ENCODE data around the gene CD96. TPM values are rescaled to one million over a fixed set of nuclear protein-coding genes. Genes with fewer than 3 reads are reported as not detected.
A peak's percentile ranks its signal among the peaks of the same experiment; 100 is the strongest.
"Not testable (repeated sequence)": the region's sequence is repeated elsewhere in the genome, so short reads cannot be mapped to it uniquely, and the experiment has no call there.

CD96 gene
- polyA plus RNA-seq, 1 donor: 2.0 TPM

- no peak for DNase-seq
Observed at GRCh38 chr3:111621535-111621934, 79.5 kb downstream of the CD96 start.

- DNase-seq: no peak
Observed at GRCh38 chr3:111627092-111627491, 85.1 kb downstream of the CD96 start.

DNA sequence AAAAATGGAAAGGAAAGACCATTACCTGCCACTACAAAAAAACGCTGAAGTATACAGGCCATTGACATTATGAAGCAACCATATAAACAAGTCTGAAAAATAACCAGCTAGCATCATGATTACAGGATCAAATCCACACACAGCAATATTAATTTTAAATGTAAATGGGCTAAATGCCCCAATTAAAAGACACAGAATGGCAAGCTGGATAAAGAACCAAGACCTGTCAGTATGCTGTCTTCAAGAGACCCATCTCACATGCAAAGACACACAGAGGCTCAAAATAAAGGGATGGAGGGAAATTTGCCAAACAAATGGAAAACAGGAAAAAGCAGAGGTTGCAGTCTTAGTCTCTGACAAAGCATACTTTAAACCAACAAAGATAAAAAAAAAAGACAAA, 87.0 kb downstream of the CD96 start:
- not testable (repeated sequence) for DNase-seq

DNA sequence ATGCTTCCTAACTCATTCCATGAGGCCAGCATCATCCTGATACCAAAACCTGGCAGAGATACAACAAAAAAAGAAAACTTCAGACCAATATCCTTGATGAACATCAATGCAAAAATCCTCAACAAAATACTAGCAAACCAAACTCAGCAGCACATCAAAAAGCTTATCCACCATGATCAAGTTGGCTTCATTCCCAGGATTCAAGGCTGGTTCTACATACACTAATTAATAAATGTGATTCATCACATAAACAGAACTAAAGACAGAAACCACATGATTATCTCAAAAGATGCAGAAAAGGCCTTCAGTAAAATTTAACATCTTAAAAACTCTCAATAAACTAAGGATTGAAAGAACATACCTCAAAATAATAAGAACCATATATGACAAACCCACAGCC, 88.6 kb downstream of the CD96 start:
- not testable (repeated sequence) for DNase-seq

DNA sequence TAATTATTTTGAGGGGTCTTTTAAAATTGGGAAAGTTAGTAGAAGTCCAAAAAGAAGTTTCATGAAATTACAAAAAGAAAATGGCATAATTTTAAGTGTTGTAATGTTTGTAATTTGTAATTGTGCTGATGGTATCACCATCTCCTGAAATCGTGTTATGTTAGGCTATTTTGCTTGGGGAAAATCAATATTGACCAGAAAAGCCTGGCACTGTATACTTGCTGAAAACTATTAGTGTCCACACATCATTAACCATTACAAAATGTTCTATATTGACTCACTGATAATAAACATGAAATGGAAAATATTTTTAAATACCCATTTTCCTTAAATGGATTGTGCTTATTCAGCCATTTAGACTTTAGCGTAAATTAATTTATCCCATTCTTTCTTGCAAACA, 93.4 kb downstream of the CD96 start:
- DNase-seq: no peak

DNA sequence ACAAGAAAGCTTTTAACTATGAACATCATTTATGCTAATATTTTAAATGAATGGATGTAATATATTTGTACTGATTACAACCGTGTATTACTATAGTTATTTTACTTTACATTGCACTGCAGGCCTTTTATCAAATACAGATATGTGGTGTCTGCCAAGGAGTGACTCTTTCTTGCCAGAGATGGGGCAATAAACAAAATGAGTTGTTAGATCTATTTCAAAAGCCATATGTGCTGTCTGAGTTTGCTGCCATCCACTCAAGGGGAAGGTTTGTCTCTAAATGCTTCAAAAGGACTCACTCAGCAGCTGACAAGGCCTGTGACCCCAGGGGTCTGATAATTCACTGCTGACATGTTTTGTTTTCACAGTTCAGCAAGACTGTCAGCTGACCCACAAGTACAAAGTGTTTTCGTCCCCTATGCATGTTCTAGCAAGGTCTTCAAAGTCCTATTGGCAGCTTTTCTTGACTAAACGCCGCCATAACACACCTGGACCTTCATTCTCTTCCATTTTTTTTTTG, 94.4 kb downstream of the CD96 start:
- peak; percentile 10 for DNase-seq

GRCh38 chr3:111639316-111639715, 97.3 kb downstream of the CD96 start:
- DNase-seq: no peak

DNA sequence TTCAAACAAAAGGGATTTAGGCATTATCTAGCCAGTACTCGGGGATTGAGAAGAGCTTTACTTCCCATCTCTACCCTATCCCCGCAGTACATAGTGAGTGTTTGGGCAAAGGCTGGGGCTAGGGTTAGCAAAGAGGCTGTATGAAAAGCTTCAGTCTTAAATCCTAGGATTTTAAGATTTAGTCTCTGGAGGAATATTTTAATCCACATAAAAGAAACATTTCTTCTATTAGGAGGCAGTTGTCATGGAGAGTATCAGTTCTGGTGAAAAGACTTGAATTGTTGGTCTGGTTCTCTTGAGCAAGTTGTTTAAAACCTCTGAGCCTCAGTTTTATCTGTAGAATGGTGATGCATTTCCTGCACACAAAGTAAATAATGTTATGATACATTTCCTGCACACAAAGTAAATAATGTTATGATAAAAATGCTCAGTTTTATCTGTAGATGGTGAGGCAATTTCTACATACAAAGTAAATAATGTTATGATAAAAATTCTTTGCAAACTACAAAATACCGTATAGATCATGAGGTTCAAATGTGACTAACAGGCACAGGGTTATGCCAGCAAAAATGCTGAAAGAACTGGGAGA, 107.1 kb downstream of the CD96 start:
- no peak for DNase-seq

DNA sequence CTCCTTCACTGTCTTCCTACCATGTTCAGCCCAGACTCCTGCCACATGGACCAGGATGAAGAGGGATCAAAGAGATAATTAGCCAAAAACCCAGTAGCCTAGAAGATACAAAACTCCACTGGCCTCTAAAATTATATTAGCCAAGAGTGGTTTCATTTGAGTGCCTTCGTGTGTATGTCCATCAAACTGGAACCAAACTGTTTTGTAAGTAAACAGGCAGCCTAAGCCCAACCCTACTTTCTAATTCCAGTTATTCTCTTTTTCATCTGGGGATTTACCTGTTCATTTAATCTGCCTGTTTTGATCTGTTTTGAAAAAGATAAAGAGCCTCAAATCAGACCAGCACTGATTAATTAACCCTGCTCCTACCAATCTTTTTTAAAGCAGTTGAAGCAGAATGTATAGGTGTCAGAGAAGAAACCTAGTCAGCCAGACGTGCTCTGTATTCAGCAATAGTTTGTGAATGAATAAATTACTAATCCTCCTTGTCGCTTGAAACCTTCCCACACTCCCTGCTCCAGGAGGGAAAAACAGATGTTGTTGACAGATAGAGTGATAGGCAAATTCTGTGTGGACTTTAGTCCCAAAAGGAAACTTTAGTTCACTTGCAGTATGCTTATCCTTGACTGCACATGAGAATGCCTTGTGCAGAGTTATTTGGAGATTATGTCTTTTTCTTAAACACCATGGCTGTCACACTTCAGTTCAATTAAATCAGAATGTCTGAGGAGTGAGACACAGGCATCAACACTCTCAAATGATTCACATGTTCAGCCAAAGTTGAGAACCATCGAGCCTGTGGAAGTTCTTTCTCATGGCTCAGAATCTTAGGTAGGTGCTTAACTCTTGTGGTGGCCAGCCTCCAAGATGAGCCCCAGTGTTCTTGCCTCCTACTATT, 108.6 kb downstream of the CD96 start:
- no peak for DNase-seq

DNA sequence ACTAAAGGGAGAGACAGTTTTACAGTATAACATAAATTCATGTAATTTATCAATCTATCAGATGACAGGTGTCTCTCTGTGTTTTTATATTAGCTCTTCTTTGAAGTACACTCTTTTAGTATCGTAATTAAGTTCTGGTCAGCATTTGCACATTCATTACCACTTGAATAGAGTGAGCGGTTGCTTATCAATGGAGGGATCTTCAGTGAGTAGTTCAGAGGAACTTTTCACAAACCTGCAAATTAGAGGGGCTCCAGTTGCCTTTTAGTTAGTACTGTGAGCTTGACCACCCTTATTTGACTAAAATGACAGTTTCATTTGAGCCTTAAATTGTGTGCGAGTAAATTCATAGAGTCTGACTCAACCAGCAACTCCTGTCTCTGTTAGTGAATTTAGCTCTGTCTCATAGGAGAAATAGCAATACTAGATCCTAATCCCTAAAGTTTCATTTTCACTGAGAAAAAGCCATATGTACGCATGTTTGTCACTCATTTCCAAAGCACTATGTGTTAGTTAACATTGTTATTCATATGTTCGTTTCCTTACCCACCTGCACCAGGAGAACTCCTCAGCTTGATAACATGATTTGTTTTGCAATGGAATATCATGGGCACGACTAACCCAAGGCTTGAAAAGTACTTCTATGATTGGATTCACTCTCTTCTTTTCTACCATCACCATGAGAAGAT, 110.6 kb downstream of the CD96 start:
- no peak for DNase-seq

GRCh38 chr3:111653766-111654165, 111.8 kb downstream of the CD96 start:
- DNase-seq: no peak

- DNase-seq: no peak
Observed at GRCh38 chr3:111662012-111662411, 120.0 kb downstream of the CD96 start.

DNA sequence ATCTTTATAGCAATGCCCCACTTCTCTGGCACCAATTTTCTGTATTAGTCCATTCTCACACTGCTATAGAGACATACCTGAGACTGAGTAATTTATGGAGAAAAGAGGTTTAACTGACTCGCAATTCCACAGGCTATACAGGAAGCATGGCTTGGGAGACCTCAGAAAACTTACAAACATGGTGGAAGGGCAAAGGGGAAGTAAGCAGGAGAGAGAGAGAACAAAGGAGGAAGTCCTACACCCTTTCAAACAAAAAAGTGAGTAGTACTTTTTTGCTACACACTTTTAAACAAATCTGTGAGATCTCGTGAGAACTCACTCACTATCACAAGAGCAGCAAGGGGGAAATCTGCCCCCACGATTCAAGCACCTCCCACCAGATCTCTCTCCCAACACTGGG, 120.9 kb downstream of the CD96 start:
- DNase-seq: no peak

DNA sequence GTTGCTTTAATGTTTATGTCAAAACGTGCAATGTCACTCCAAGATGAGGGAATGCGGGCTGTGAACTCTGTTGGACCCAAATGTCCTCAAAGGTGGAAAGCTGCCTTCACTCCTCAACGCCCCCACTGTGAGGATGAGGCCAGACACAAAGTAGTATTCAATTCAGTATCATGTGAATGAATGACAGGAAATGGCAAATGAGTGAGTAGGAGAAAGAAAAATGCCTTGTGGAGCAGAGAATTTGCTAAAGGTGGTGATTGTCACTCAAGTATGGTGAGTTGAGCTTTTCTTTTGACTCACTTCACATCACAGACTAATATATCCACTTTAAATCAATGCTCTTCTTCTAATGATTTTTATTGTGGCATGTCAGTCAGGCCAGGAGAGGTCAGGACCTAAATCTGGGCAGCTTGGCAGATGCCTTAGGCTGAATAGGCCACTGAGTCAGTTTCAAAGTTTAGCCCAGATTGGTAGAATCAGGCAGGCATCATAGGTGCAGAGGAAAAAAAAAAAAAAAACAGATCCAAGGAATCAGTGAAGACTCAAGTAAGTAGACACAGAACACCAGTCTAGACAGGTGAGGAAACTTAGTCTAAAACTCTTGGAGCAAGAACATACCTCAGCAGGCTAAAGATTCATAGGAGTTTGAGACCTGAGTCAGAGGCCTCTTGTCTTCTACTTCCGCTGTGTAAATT, 124.2 kb downstream of the CD96 start:
- DNase-seq: no peak

- no peak for DNase-seq
Observed at GRCh38 chr3:111667170-111667569, 125.2 kb downstream of the CD96 start.

DNA sequence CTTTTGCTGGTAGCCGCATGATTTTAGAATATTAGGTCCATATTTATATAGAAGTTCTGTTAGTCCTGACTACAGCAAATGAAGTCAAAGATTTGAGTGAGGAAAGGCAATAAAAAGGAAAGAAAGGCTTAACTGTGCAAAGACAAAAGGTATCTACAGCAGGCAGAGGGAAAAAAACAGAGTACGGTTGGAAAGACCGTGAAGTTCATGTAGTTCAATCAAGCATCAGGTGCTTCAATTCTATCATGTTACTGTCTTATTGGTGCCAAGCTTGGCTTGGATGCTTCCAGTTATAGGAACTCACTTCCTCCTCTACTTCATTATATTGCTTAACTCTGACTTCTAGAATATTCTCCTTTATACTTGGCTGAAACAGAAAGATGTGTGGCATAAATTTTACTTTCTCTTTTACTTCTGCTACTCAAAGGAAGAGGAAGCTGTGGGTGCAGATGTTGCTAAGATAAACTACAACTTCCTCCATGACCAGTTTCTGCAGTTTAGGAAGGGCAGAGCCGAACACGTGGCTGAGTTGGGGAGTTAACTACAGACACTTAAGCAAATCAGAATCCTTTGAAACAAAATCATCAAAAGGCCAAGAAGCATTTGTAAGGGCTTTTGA, 125.7 kb downstream of the CD96 start:
- no peak for DNase-seq

- no peak for DNase-seq
Observed at GRCh38 chr3:111668326-111668725, 126.3 kb downstream of the CD96 start.

DNA sequence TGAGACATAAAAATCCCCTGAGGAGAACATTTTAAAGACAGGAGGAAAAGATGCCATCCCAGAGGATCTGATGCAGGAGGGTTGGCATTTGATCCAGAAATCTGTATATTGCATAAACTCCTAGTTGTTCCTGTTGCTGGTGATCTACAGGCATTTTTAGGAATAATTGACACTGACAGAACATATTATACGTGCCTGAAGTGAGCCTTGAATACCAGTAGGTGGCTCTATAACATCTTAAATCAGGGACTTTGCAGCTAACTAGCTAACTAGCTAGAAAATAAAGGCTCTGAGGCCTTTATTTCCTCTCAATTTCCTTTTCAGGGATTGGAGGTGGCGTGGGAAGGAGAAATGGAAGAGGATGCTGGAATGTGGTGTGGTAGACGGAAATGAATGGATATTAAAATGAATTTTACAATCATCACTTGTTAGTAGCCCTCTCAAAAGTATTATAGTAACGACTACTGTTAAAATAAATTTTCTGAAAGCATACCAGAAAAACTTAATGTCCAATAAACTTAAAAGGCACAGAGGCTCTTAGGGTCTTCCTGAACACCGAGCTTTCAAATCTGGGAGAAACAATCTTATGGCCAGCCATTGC, 127.0 kb downstream of the CD96 start:
- peak; percentile 44 for DNase-seq

DNA sequence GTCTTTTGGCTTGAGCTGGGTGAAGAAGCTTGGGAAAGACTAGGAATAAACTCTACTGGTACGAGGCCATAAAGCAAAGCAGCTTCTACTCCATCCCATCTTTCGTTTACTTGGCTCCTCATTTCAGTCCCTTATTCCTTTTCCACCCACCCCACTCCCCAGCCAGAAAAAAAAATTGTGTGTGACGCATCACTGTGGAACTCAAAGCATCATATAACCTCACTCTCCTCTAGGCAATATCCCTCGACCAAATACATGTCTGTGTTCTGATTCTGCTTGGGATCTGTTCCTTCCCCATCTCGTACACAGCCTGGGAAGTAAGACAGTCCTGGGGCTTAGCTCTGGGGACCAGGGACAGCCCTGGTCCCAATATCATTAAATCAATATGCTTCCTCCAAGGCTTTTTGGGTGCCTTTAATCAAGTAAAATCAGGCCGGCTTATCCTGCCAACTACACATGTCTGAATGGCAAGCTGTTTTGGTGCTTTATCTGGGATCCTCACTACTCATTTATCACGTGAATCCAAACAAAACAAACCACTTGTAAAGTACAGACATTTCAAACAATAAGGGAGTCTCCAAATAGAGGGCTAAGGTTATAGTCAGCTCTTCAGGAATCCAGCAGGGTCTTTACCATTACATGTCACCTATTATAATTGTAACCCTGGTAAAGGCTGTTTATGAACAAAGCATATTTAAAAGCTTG, 128.1 kb downstream of the CD96 start:
- DNase-seq: no peak

DNA sequence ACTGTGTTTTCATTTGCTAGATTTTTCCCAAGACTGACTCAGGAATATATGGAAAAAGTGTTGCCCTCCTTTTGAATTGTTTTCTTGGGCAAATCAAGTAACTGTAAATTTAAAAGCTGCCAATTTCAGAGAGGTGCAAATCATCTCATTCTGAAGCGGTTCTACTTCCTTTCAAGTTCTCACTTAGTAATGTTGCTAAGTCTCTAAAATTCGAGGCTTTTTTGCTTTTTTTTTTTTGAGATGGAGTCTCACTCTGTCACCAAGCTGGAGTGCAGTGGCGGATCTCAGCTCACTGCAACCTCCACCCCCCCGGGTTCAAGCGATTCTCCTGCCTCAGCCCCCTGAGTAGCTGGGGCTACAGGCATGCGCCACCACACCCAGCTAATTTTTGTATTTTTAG, 130.5 kb downstream of the CD96 start:
- not testable (repeated sequence) for DNase-seq

DNA sequence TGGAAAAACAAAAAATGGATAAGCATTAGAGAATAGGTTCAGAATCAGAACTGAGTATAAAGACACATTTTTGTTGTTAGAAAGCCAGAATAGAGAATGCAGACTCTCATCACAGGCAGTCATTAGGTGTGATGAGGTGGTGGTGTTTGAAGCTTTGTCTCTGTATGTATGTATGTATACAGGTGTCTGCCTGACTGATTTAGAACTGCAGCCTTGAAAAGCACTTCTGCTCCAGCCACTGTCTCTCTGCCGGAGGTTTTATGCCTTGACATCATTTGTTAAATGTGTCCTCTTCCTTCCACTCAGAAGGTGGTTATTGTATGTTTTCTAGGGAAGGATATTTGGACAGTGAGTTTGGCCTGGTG, 133.8 kb downstream of the CD96 start:
- DNase-seq: no peak

All from left kidney (tissue), 2 donors.